Loucy (cell line): ENCODE measurements around the gene CLEC16A.
A peak's percentile ranks its signal among the peaks of the same experiment; 100 is the strongest.

Experiments used
- H2AFZ ChIP-seq: fragments of 200-600 bp; sonication (generic); 2 replicates; pipeline ENCODE4 v1.6.0; 2016; ENCODE audit warnings: antibody characterized with exemption, mild to moderate bottlenecking, low read length, moderate library complexity
- H3F3A ChIP-seq: fragments of 200-600 bp; 2 replicates; pipeline ENCODE4 v1.6.0; 2016; ENCODE audit warnings: antibody characterized with exemption, low read depth, mild to moderate bottlenecking
- H3K27me3 ChIP-seq: fragments of 200-600 bp; sonication (generic); 2 replicates; pipeline ENCODE4 v1.6.1; 2014; ENCODE audit warnings: low read length, mild to moderate bottlenecking; ENCODE audit not compliant: insufficient read depth, poor library complexity, severe bottlenecking
- H3K36me3 ChIP-seq: fragments of 200-600 bp; sonication (generic); 2 replicates; pipeline ENCODE4 v1.6.1; 2016; ENCODE audit warnings: low read length; ENCODE audit not compliant: insufficient read depth
- H3K4me1 ChIP-seq: fragments of 200-600 bp; sonication (generic); 2 replicates; pipeline ENCODE4 v1.5.1; 2014; ENCODE audit warnings: low read length, mild to moderate bottlenecking; ENCODE audit not compliant: insufficient read depth, poor library complexity, severe bottlenecking
- H3K4me2 ChIP-seq: fragments of 200-600 bp; sonication (generic); 2 replicates; pipeline ENCODE4 v1.6.0; 2014; ENCODE audit warnings: antibody characterized with exemption, low read length, low read depth, mild to moderate bottlenecking; ENCODE audit not compliant: poor library complexity, severe bottlenecking
- H3K4me3 ChIP-seq: fragments of 200-600 bp; sonication (generic); 2 replicates; pipeline ENCODE4 v1.5.1; 2014; ENCODE audit warnings: low read length, mild to moderate bottlenecking, mixed read lengths; ENCODE audit not compliant: poor library complexity, severe bottlenecking
- H3K79me2 ChIP-seq: fragments of 200-600 bp; sonication (generic); 2 replicates; pipeline ENCODE4 v1.6.1; 2014; ENCODE audit warnings: low read length; ENCODE audit not compliant: insufficient read depth
- H3K9ac ChIP-seq: fragments of 200-600 bp; sonication (generic); 2 replicates; pipeline ENCODE4 v1.6.0; 2014; ENCODE audit warnings: mild to moderate bottlenecking, low read depth, low read length, moderate library complexity; ENCODE audit not compliant: poor library complexity, severe bottlenecking
- H3K9me2 ChIP-seq: fragments of 200-600 bp; sonication (generic); replicated peaks from 2 replicates; pipeline ENCODE4 v1.6.1; 2016; ENCODE audit warnings: low read depth, low read length, mixed read lengths
- H3K9me3 ChIP-seq: fragments of 200-600 bp; sonication (generic); 2 replicates; pipeline ENCODE4 v1.6.1; 2014; ENCODE audit warnings: mild to moderate bottlenecking, antibody characterized with exemption, low read length, low read depth; ENCODE audit not compliant: insufficient read depth
- H4K20me1 ChIP-seq: fragments of 200-600 bp; sonication (generic); 2 replicates; pipeline ENCODE4 v1.6.0; 2014; ENCODE audit warnings: antibody characterized with exemption, low read length, mild to moderate bottlenecking; ENCODE audit not compliant: insufficient read depth, poor library complexity, severe bottlenecking
- EZH2phosphoT487 ChIP-seq: fragments of 200-600 bp; IDR thresholded peaks from 2 replicates; pipeline ENCODE4 v1.6.1; 2018; ENCODE audit warnings: antibody characterized with exemption, mild to moderate bottlenecking, moderate library complexity, borderline replicate concordance
- TF ChIP-seq, protein P1 (sequence below): fragments of 200-600 bp; sonication (generic); conservative IDR thresholded peaks from 2 replicates; pipeline ENCODE4 v1.5.1; 2014; ENCODE audit warnings: mild to moderate bottlenecking, antibody characterized with exemption, low read length

CLEC16A gene

DNA sequence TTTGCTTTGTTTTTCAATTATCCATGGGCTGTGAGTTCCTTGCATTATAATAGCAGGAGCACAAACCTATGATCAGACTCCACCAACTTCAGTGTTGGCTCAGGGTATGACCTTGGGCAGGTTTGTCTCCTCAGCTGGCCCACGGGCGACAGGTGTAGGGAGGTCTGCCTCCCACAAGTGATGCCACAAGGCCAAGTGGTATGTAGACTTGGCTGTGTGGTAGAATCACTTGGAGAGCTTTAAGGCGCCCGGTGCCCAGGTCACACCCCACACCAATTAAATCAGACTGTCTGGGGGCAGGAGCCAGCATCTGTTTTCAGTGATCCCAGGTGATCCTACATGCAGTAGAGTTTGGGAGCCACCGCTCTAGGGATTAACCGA is 153.4 kb downstream of the CLEC16A start:
- TF ChIP-seq EZH2phosphoT487: no peak
- TF ChIP-seq, protein P1, sequence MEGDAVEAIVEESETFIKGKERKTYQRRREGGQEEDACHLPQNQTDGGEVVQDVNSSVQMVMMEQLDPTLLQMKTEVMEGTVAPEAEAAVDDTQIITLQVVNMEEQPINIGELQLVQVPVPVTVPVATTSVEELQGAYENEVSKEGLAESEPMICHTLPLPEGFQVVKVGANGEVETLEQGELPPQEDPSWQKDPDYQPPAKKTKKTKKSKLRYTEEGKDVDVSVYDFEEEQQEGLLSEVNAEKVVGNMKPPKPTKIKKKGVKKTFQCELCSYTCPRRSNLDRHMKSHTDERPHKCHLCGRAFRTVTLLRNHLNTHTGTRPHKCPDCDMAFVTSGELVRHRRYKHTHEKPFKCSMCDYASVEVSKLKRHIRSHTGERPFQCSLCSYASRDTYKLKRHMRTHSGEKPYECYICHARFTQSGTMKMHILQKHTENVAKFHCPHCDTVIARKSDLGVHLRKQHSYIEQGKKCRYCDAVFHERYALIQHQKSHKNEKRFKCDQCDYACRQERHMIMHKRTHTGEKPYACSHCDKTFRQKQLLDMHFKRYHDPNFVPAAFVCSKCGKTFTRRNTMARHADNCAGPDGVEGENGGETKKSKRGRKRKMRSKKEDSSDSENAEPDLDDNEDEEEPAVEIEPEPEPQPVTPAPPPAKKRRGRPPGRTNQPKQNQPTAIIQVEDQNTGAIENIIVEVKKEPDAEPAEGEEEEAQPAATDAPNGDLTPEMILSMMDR: no peak
- Histone ChIP-seq H3K79me2 (no peaks in the 10 kb centered on the region), H3F3A (peaks cover 16% of the 10 kb centered on the region), H3K27me3 (no peaks in the 10 kb centered on the region), H3K9ac (no peak overlapping the region), H3K9me2 (no peaks in the 10 kb centered on the region), H3K4me3 (no peak overlapping the region), H3K4me1 (peaks cover 79% of the 10 kb centered on the region), H2AFZ (no peak overlapping the region), H3K36me3 (no peaks in the 10 kb centered on the region), H4K20me1 (no peaks in the 10 kb centered on the region), H3K4me2 (no peak overlapping the region), H3K9me3 (no peaks in the 10 kb centered on the region)

DNA sequence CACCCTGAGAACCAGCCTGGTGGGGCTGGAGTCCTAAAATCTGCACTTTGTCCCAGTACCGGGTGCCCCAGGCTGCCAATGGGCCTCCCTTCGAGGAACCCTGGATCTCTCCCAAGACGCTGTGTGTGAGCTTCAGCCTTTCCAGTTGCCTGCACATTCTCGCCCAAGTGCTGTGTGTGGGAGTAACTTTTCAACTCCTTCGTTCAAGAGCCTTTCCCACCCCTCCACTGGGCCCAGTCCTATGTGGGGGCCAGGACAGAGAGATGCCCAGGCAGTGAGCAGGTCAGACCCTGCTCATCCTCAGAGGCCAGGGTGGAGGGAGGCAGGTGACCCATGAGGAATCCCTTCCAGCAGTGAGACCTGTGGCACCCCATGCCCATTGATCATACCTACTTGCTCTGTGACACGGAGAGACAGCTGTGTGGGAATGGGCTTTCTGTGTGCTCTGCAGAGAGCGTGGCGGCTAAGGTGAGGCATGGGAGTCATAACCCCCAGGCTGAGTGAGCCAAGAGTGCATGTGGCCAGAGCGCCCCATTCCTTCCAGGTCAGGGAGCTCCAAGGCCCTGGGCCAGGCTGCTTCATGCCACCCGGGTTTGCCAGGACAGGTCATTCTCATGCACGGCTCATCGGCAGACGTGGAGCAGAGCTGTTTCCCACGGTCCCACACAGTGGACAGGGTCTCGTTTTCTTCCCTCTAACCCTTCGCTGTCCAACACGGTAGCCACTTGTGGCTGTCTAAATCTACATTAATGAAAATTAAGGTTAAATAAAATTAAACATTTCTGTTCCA is 154.4 kb downstream of the CLEC16A start:
- Histone ChIP-seq H3K79me2 (no peaks in the 10 kb centered on the region), H3F3A (peaks cover 14% of the 10 kb centered on the region), H3K9me3 (no peaks in the 10 kb centered on the region), H2AFZ (no peak overlapping the region), H3K27me3 (no peaks in the 10 kb centered on the region), H3K4me1 (peaks cover 71% of the 10 kb centered on the region), H3K9ac (peak overlapping the region; percentile 68), H4K20me1 (no peaks in the 10 kb centered on the region), H3K4me2 (peak overlapping the region; percentile 47), H3K4me3 (no peak overlapping the region), H3K9me2 (no peaks in the 10 kb centered on the region), H3K36me3 (no peaks in the 10 kb centered on the region)
- no peak for TF ChIP-seq EZH2phosphoT487
- TF ChIP-seq, protein P1: no peak

DNA sequence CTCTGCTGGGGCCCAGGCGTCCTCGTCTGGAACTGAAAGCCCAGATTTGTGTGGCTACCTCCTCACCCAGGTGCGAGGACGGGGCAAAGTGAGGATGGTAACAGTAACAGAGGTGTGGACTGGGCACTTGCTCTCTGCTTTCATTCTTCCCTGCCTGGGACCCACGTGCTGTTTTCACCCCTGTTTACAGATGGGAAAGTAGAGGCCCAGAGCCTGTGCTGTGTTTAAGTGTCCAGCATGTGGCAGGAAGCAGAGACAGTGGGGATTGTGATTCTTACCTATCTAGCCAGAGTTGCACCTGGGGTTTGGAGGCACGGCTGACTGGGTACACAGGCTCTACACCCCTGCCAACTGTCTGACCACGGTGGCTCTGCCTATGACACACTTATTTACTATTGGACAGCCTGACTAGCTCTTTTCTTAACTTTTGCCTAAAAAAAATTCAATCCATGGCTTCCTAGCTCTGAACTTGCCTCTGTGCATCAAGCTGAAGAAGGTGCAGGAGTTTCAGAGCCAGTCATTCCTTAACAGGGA is 155.4 kb downstream of the CLEC16A start:
- Histone ChIP-seq H3K27me3 (no peaks in the 10 kb centered on the region), H3K4me2 (peak overlapping the region; percentile 47), H3K9me2 (no peaks in the 10 kb centered on the region), H3K79me2 (no peaks in the 10 kb centered on the region), H3K4me1 (peaks cover 69% of the 10 kb centered on the region), H3K36me3 (no peaks in the 10 kb centered on the region), H3F3A (peaks cover 8% of the 10 kb centered on the region), H3K9ac (peak overlapping the region; percentile 68), H4K20me1 (no peaks in the 10 kb centered on the region), H3K4me3 (no peak overlapping the region), H3K9me3 (no peaks in the 10 kb centered on the region), H2AFZ (no peak overlapping the region)
- TF ChIP-seq EZH2phosphoT487: no peak
- TF ChIP-seq, protein P1: no peak
